KMS-11 (cell line): ENCODE results near the gene MBD1.

Experiments
- H2AFZ ChIP-seq: fragments of 200-600 bp; sonication (generic); 2 replicates; pipeline ENCODE4 v1.6.1; 2016; ENCODE audit warnings: antibody characterized with exemption, mixed run types, low read depth
- H3K27ac ChIP-seq: fragments of 200-600 bp; sonication (generic); 2 replicates; pipeline ENCODE4 v1.6.1; 2016; ENCODE audit warnings: mild to moderate bottlenecking, mixed run types
- H3K27me3 ChIP-seq: fragments of 200-600 bp; sonication (generic); 2 replicates; pipeline ENCODE4 v1.6.1; 2017; ENCODE audit warnings: mild to moderate bottlenecking, low read depth, mixed run types, moderate library complexity; ENCODE audit not compliant: insufficient read depth
- H3K36me3 ChIP-seq: fragments of 200-600 bp; sonication (generic); 2 replicates; pipeline ENCODE4 v1.6.1; 2017; ENCODE audit warnings: mild to moderate bottlenecking, mixed run types; ENCODE audit not compliant: insufficient read depth
- H3K4me1 ChIP-seq: fragments of 200-600 bp; sonication (generic); 2 replicates; pipeline ENCODE4 v1.6.1; 2016; ENCODE audit warnings: mild to moderate bottlenecking, low read depth, mixed run types; ENCODE audit not compliant: poor library complexity, severe bottlenecking
- H3K4me2 ChIP-seq: fragments of 200-600 bp; sonication (generic); 2 replicates; pipeline ENCODE4 v1.7.0; 2016; ENCODE audit warnings: mild to moderate bottlenecking, mixed run types
- H3K4me3 ChIP-seq: fragments of 200-600 bp; sonication (generic); IDR thresholded peaks from 2 replicates; pipeline ENCODE4 v1.6.1; 2017; ENCODE audit warnings: low read depth, low read length, mixed read lengths; ENCODE audit not compliant: insufficient read depth
- H3K79me2 ChIP-seq: fragments of 200-600 bp; sonication (generic); 2 replicates; pipeline ENCODE4 v1.6.1; 2016; ENCODE audit warnings: low read depth, mixed run types; ENCODE audit not compliant: insufficient read depth
- H3K9ac ChIP-seq: fragments of 200-600 bp; sonication (generic); 2 replicates; pipeline ENCODE4 v1.6.1; 2016; ENCODE audit warnings: mild to moderate bottlenecking, mixed run types
- H4K20me1 ChIP-seq: fragments of 200-600 bp; sonication (generic); 2 replicates; pipeline ENCODE4 v1.6.1; 2016; ENCODE audit warnings: mild to moderate bottlenecking, mixed run types; ENCODE audit not compliant: insufficient read depth
- CTCF ChIP-seq: fragments of 200-600 bp; sonication (generic); conservative IDR thresholded peaks from 2 replicates; pipeline ENCODE4 v1.6.1; 2017; ENCODE audit warnings: low read depth, mild to moderate bottlenecking, antibody characterized with exemption, low read length, moderate library complexity, mixed read lengths

Gene MBD1

GRCh38 chr18:50276452-50276851, 4.9 kb downstream of the MBD1 start:
- peaks cover 18% of the 10 kb centered on the region for H3K4me1 ChIP-seq
- no peak overlapping the region for H2AFZ ChIP-seq
- H3K79me2 ChIP-seq, result peaks cover 28% of the 10 kb centered on the region
- H3K4me2 ChIP-seq, result no peak overlapping the region
- H3K27me3 ChIP-seq, result no peaks in the 10 kb centered on the region
- H3K9ac ChIP-seq, result no peak overlapping the region
- TF ChIP-seq CTCF, result no peak
- H4K20me1 ChIP-seq, result no peaks in the 10 kb centered on the region
- no peak overlapping the region for H3K27ac ChIP-seq
- H3K36me3 ChIP-seq, result peaks cover 21% of the 10 kb centered on the region; the same call in 1 of the 2 replicates
- H3K4me3 ChIP-seq, result no peak overlapping the region

- no peak for TF ChIP-seq CTCF
- peaks cover 4% of the 10 kb centered on the region; the same call in 1 of the 2 replicates for H4K20me1 ChIP-seq
- H3K4me3 ChIP-seq, result no peak overlapping the region
- H3K4me1 ChIP-seq, result peaks cover 17% of the 10 kb centered on the region
- H3K36me3 ChIP-seq, result peaks cover 21% of the 10 kb centered on the region; the same call in 1 of the 2 replicates
- H3K27ac ChIP-seq, result no peak overlapping the region
- peaks cover 21% of the 10 kb centered on the region for H3K79me2 ChIP-seq
- H3K4me2 ChIP-seq, result no peak overlapping the region
- no peak overlapping the region for H3K9ac ChIP-seq
- no peaks in the 10 kb centered on the region for H3K27me3 ChIP-seq
- H2AFZ ChIP-seq, result no peak overlapping the region
These were observed 5.8 kb downstream of the MBD1 start for GRCh38 chr18:50275503-50276036.

- H3K27ac ChIP-seq, result no peak overlapping the region
- no peak for TF ChIP-seq CTCF
- H3K9ac ChIP-seq, result no peak overlapping the region
- H3K27me3 ChIP-seq, result no peaks in the 10 kb centered on the region
- H3K36me3 ChIP-seq, result peaks cover 27% of the 10 kb centered on the region; the same call in 1 of the 2 replicates
- H2AFZ ChIP-seq, result no peak overlapping the region
- no peak overlapping the region for H3K4me2 ChIP-seq
- peaks cover 4% of the 10 kb centered on the region; the same call in 1 of the 2 replicates for H4K20me1 ChIP-seq
- H3K79me2 ChIP-seq, result peaks cover 15% of the 10 kb centered on the region
- peaks cover 11% of the 10 kb centered on the region for H3K4me1 ChIP-seq
- H3K4me3 ChIP-seq, result no peak overlapping the region
These were observed 6.4 kb downstream of the MBD1 start for GRCh38 chr18:50274941-50275340.

- H3K36me3 ChIP-seq, result peaks cover 32% of the 10 kb centered on the region; the same call in 1 of the 2 replicates
- no peak for TF ChIP-seq CTCF
These were observed 7.3 kb downstream of the MBD1 start for GRCh38 chr18:50274044-50274442.

More at GRCh38 chr18:50274044-50274442, 7.3 kb downstream of the MBD1 start:
- Histone ChIP-seq H3K4me2 (no peak overlapping the region), H2AFZ (no peak overlapping the region), H3K4me1 (peaks cover 2% of the 10 kb centered on the region), H3K4me3 (no peak overlapping the region), H3K79me2 (peaks cover 6% of the 10 kb centered on the region), H3K27me3 (no peaks in the 10 kb centered on the region), H3K27ac (no peak overlapping the region), H4K20me1 (peaks cover 4% of the 10 kb centered on the region; the same call in 1 of the 2 replicates), H3K9ac (no peak overlapping the region)
